Right lobe of liver (tissue), 6 donors: ENCODE measurements around the gene ADIPOR2. TPM values are rescaled to one million over a fixed set of nuclear protein-coding genes. Genes with fewer than 3 reads are reported as not detected.
"Not testable (repeated sequence)": the region's sequence is repeated elsewhere in the genome, so short reads cannot be mapped to it uniquely, and the experiment has no call there.

Experiments used
- ATAC-seq, 4 donors: fragments of 200-7000 bp; cut with Tn5 transposase; one replicate each; pipeline ENCODE4 v1.9.1; 2020; ENCODE audit warnings: mild to moderate bottlenecking in 4 of 4, moderate library complexity in 4 of 4
- DNase-seq, 3 donors: peaks; one replicate each; pipeline ENCODE4 v3.0.0-alpha.2; 2020
- H3K27ac ChIP-seq, 3 donors: fragments of 200-600 bp; one replicate each; pipeline ENCODE4 v1.8.0; 2022
- H3K27me3 ChIP-seq, 2 donors: fragments of 200-600 bp; one replicate each; pipeline ENCODE4 v1.8.0; 2022
- H3K36me3 ChIP-seq, 4 donors: fragments of 200-600 bp; sonication (generic) in 1 of 4; one replicate each; pipeline versions ENCODE4 v1.5.1 to v1.8.0; 2017 to 2022; ENCODE audit warnings: control low read depth in 1 of 4
- H3K4me1 ChIP-seq, 4 donors: fragments of 200-600 bp; sonication (generic) in 1 of 4; one replicate each; pipeline versions ENCODE4 v1.5.1 to v1.8.0; 2017 to 2022; ENCODE audit warnings: control low read depth in 1 of 4
- H3K4me3 ChIP-seq, 3 donors: fragments of 200-600 bp; one replicate each; pipeline ENCODE4 v1.8.0; 2022
- H3K9me3 ChIP-seq, 4 donors: fragments of 200-600 bp; sonication (generic) in 1 of 4; one replicate each; pipeline versions ENCODE4 v1.5.1 to v1.8.0; 2017 to 2022; ENCODE audit warnings: control low read depth in 1 of 4
- POLR2A ChIP-seq: fragments of 450-650 bp; IDR thresholded peaks from one replicate; pipeline ENCODE4 v1.6.1; 2017; ENCODE audit warnings: antibody characterized with exemption, mild to moderate bottlenecking
- WGBS: methylation state at CpG from one replicate; pipeline ENCODE4 v1.1.6; 2018; ENCODE audit warnings: low coverage, low lambda C conversion rate; ENCODE audit not compliant: insufficient coverage; ENCODE audit errors: missing lambda C conversion rate; 5-methylcytosine and 5-hydroxymethylcytosine counted together
- intact Hi-C, 2 donors: fragments of 100-400 bp; cut with DNase I; formaldehyde crosslinking; loops; one replicate each; pipeline versions ENCODE4 v1.11.2 to v1.14.1; 2022
- total RNA-seq, 6 experiments: library from RNA; depleted of rRNA in 2 of 6; stranded (reverse); fragments of >200 nt in 2 of 6; fragmentation: NEBNext Ultra II Directional in 3 of 6; extraction: Animal tissue kit (Norgen Biotek cat#: 25700) in 3 of 6; gene quantifications; one replicate each; pipeline versions ENCODE4 v1.1.0 to v1.2.4, GENCODE V29; 2016 to 2023
- TF ChIP-seq, protein P1 (sequence below), 4 donors: fragments of 200-600 bp in 3 of 4; fragments of 450-650 bp in 1 of 4; IDR thresholded peaks; one replicate each; pipeline versions ENCODE4 v1.5.1 to v1.8.0; 2016 to 2022; ENCODE audit warnings: antibody characterized with exemption in 4 of 4, mild to moderate bottlenecking in 2 of 4
- donor health status: DM: no; HTN: yes; CAD: no.
- donor health status: DM: no; HTN: no; CAD: no.
- donor health status: DM: no; HTN: no; CAD: no.
- donor health status: DM: no; HTN: yes; CAD: no.
- donor health status: DM: no; HTN: yes; CAD: no.

Gene ADIPOR2
- total RNA-seq, 6 experiments from 2014 or later: 46.5 to 108 (median 59.8) TPM

- DNase-seq (no peak), ATAC-seq (no peak)
- WGBS: 67% methylated on average over 3 of the region's 3 CpGs
- Histone ChIP-seq H3K36me3 (no peaks in the 10 kb centered on the region), H3K9me3 (no peaks in the 10 kb centered on the region), H3K27me3 (no peaks in the 10 kb centered on the region), H3K4me3 (no peak overlapping the region), H3K27ac (no peak overlapping the region), H3K4me1 (peaks cover 0 to 48% (median 10%) of the 10 kb centered on the region in 4 donors)
- TF ChIP-seq, protein P1, sequence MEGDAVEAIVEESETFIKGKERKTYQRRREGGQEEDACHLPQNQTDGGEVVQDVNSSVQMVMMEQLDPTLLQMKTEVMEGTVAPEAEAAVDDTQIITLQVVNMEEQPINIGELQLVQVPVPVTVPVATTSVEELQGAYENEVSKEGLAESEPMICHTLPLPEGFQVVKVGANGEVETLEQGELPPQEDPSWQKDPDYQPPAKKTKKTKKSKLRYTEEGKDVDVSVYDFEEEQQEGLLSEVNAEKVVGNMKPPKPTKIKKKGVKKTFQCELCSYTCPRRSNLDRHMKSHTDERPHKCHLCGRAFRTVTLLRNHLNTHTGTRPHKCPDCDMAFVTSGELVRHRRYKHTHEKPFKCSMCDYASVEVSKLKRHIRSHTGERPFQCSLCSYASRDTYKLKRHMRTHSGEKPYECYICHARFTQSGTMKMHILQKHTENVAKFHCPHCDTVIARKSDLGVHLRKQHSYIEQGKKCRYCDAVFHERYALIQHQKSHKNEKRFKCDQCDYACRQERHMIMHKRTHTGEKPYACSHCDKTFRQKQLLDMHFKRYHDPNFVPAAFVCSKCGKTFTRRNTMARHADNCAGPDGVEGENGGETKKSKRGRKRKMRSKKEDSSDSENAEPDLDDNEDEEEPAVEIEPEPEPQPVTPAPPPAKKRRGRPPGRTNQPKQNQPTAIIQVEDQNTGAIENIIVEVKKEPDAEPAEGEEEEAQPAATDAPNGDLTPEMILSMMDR (IDR thresholded peaks at IDR 0.05): no peak
- no peak for TF ChIP-seq POLR2A
- intact Hi-C loops: no loop called here
Measured at GRCh38 chr12:1703771-1704722, 13.2 kb downstream of the ADIPOR2 start.

- intact Hi-C loops: no loop called here
- Histone ChIP-seq H3K27ac (no peak overlapping the region), H3K4me3 (no peak overlapping the region), H3K9me3 (no peaks in the 10 kb centered on the region), H3K36me3 (no peaks in the 10 kb centered on the region), H3K27me3 (no peaks in the 10 kb centered on the region), H3K4me1 (peaks cover 0 to 44% (median 11%) of the 10 kb centered on the region in 4 donors)
- WGBS: 82% methylated on average over 3 of the region's 3 CpGs
- DNase-seq (no peak), ATAC-seq (no peak)
- TF ChIP-seq, protein P1 (IDR thresholded peaks at IDR 0.05): no peak
Measured at GRCh38 chr12:1705774-1706631, 15.1 kb downstream of the ADIPOR2 start.

DNA sequence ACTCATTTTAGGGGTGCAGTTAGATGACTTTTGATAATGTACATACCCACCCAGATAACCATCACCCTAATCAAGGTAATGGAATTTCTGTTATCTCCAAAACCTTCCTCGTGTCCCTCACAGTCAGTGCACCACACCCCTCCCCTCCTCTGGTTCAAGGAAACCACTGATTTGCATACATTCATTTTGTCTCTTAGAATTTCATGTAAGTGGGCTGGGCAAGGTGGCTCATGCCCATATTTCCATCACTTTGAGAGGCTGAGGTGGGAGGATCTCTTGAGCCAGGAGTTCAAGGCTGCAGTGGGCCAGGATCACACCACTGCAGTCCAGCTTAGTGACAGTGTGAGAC lies 15.7 kb downstream of the ADIPOR2 start:
- intact Hi-C loops: no loop called here
- H3K27ac ChIP-seq: no peak overlapping the region
- no peak for ATAC-seq
- peaks cover 0 to 50% (median 14%) of the 10 kb centered on the region in 4 donors for H3K4me1 ChIP-seq
- DNase-seq: no peak
- H3K36me3 ChIP-seq: no peaks in the 10 kb centered on the region
- no peak for TF ChIP-seq POLR2A
- TF ChIP-seq, protein P1 (IDR thresholded peaks at IDR 0.05): no peak
- WGBS: 19% methylated on average over 1 of the region's 1 CpG
- no peak overlapping the region for H3K4me3 ChIP-seq
- no peaks in the 10 kb centered on the region for H3K9me3 ChIP-seq
- H3K27me3 ChIP-seq: no peaks in the 10 kb centered on the region

DNA sequence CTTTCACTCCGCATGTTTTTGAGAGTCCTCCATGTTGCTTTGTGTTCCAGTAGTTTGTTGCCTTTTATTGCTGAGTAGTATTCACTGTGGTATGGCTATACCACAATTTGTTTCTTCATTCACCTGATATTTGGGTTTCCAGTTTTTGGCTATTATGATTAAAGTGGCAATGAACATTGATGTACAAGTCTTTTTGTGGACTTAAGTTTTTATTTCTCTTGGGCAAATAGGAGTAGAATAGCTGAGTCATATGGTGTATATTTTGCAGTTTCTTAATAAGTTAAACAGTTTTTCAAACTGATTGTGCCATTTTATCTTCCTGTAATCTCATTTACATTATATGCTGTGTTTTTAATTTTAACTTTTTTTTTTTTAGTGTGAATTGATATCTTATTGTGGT lies 16.2 kb downstream of the ADIPOR2 start:
- no peak for ATAC-seq
- no peak overlapping the region for H3K4me3 ChIP-seq
- H3K27me3 ChIP-seq: no peaks in the 10 kb centered on the region
- TF ChIP-seq, protein P1 (IDR thresholded peaks at IDR 0.05): no peak
- TF ChIP-seq POLR2A: no peak
- WGBS: 100% methylated on average over 1 of the region's 1 CpG
- no peaks in the 10 kb centered on the region for H3K9me3 ChIP-seq
- H3K27ac ChIP-seq: no peak overlapping the region
- DNase-seq: no peak
- no peaks in the 10 kb centered on the region for H3K36me3 ChIP-seq
- H3K4me1 ChIP-seq: peaks cover 0 to 48% (median 16%) of the 10 kb centered on the region in 4 donors
- intact Hi-C loops: no loop called here

- ATAC-seq, H3K9me3 ChIP-seq, H3K36me3 ChIP-seq, H3K27me3 ChIP-seq, H3K4me3 ChIP-seq, DNase-seq, H3K27ac ChIP-seq, intact Hi-C loops: not testable (repeated sequence)
- 95% methylated on average over 2 of the region's 5 CpGs for WGBS
- H3K4me1 ChIP-seq: peaks cover 0 to 54% (median 14%) of the 10 kb centered on the region in 4 donors
Measured at GRCh38 chr12:1709968-1710367, 19.1 kb downstream of the ADIPOR2 start.

- Histone ChIP-seq H3K27ac (peak overlapping the region in 1 of 3 donors; percentile 83), H3K4me1 (peaks cover 0 to 53% (median 15%) of the 10 kb centered on the region in 4 donors)
- 92% methylated on average over 6 of the region's 8 CpGs for WGBS
- H3K9me3 ChIP-seq, ATAC-seq, H3K4me3 ChIP-seq, DNase-seq, intact Hi-C loops, H3K27me3 ChIP-seq, H3K36me3 ChIP-seq: not testable (repeated sequence)
Measured at GRCh38 chr12:1710870-1711269, 20.0 kb downstream of the ADIPOR2 start.
